Activated B cell treated with CpG ODN at 0.5 μM for 24 hours (primary cell): ENCODE results near the gene PRL. TPM values are rescaled to one million over a fixed set of nuclear protein-coding genes. Genes with fewer than 3 reads are reported as not detected.

ENCODE experiments used
- ATAC-seq: fragments of 200-7000 bp; cut with Tn5 transposase; one replicate; pipeline ENCODE4 v1.10.0; 2021; ENCODE audit warnings: low read depth, mild to moderate bottlenecking, moderate library complexity
- CTCF ChIA-PET: fragments of 350-600 bp; sonication (Branson Sonifier 250); formaldehyde crosslinking; loops from one replicate; lab custom pipeline; 2021; ENCODE audit warnings: antibody characterized with exemption; lab: Charles Lee
- POLR2A ChIA-PET: fragments of 350-600 bp; sonication (Branson Sonifier 250); formaldehyde crosslinking; loops from one replicate; lab custom pipeline; 2021; ENCODE audit warnings: antibody characterized with exemption; lab: Charles Lee
- DNase-seq: peaks from one replicate; pipeline ENCODE4 v3.0.0; 2022
- H3K27ac Mint-ChIP-seq: one replicate; pipeline ENCODE4 v1.8.0; 2020; ENCODE audit warnings: mixed read lengths
- H3K27me3 Mint-ChIP-seq: one replicate; pipeline ENCODE4 v1.8.0; 2021; ENCODE audit warnings: mixed read lengths
- H3K36me3 Mint-ChIP-seq: one replicate; pipeline ENCODE4 v1.8.0; 2021; ENCODE audit warnings: low read depth, mixed read lengths
- H3K4me1 Mint-ChIP-seq: one replicate; pipeline ENCODE4 v1.8.0; 2021; ENCODE audit warnings: mixed read lengths
- H3K4me3 Mint-ChIP-seq: one replicate; pipeline ENCODE4 v1.8.0; 2020; ENCODE audit warnings: mild to moderate bottlenecking, mixed read lengths
- H3K9me3 Mint-ChIP-seq: one replicate; pipeline ENCODE4 v1.8.0; 2020; ENCODE audit warnings: mixed read lengths
- CTCF ChIP-seq: fragments of 200-600 bp; IDR thresholded peaks from one replicate; pipeline ENCODE4 v1.8.0; 2022; ENCODE audit warnings: antibody characterized with exemption, mild to moderate bottlenecking
- intact Hi-C: fragments of 100-400 bp; cut with micrococcal nuclease; formaldehyde crosslinking; loops from one replicate; pipeline ENCODE4 v1.15.1; 2024
- total RNA-seq: library from RNA; stranded (reverse); gene quantifications from 2 replicates; pipeline ENCODE4 v1.2.3, GENCODE V29; 2022

PRL gene
- total RNA-seq, 1 donor from 2014 or later: not detected

- ATAC-seq (no peak), DNase-seq (no peak)
- H3K27ac Mint-ChIP-seq: no peak overlapping the region
- no peaks in the 10 kb centered on the region for H3K27me3 Mint-ChIP-seq
- H3K4me1 Mint-ChIP-seq: no peaks in the 10 kb centered on the region
- H3K9me3 Mint-ChIP-seq: no peaks in the 10 kb centered on the region
- POLR2A ChIA-PET: no interaction called here
- H3K36me3 Mint-ChIP-seq: no peaks in the 10 kb centered on the region
- intact Hi-C loops: loop anchor here (5.0 kb wide), 1 partner anchor 1232 kb away; no protein-coding TSS in a partner anchor
- no peak for TF ChIP-seq CTCF
- CTCF ChIA-PET: no interaction called here
- H3K4me3 Mint-ChIP-seq: no peak overlapping the region
Measured at GRCh38 chr6:22249711-22250350, 47.0 kb downstream of the PRL start.

GRCh38 chr6:22248513-22249308 is 48.1 kb downstream of the PRL start:
- Mint-ChIP-seq H3K27ac (no peak overlapping the region), H3K4me3 (no peak overlapping the region), H3K9me3 (peaks cover 5% of the 10 kb centered on the region), H3K27me3 (no peaks in the 10 kb centered on the region), H3K36me3 (no peaks in the 10 kb centered on the region), H3K4me1 (no peaks in the 10 kb centered on the region)
- ATAC-seq (no peak), DNase-seq (no peak)
- no peak for TF ChIP-seq CTCF
- CTCF ChIA-PET: no interaction called here
- intact Hi-C loops: loop anchor here (5.0 kb wide), 1 partner anchor 1234 kb away; no protein-coding TSS in a partner anchor
- POLR2A ChIA-PET: no interaction called here

GRCh38 chr6:22247916-22248482 is 48.8 kb downstream of the PRL start:
- ATAC-seq: no peak
- TF ChIP-seq CTCF: no peak

GRCh38 chr6:22240025-22240424 is 56.8 kb downstream of the PRL start:
- no peak overlapping the region for H3K27ac Mint-ChIP-seq
- intact Hi-C loops: no loop called here
- H3K4me1 Mint-ChIP-seq: no peaks in the 10 kb centered on the region
- CTCF ChIA-PET: no interaction called here
- H3K9me3 Mint-ChIP-seq: peaks cover 22% of the 10 kb centered on the region
- H3K36me3 Mint-ChIP-seq: no peaks in the 10 kb centered on the region
- TF ChIP-seq CTCF: no peak
- POLR2A ChIA-PET: no interaction called here
- H3K4me3 Mint-ChIP-seq: no peak overlapping the region
- no peaks in the 10 kb centered on the region for H3K27me3 Mint-ChIP-seq
- DNase-seq: no peak
- no peak for ATAC-seq

More at GRCh38 chr6:22247916-22248482, 48.8 kb downstream of the PRL start:
- DNase-seq: no peak
- Mint-ChIP-seq H3K4me3 (no peak overlapping the region), H3K36me3 (no peaks in the 10 kb centered on the region), H3K27me3 (no peaks in the 10 kb centered on the region), H3K27ac (no peak overlapping the region), H3K9me3 (peaks cover 12% of the 10 kb centered on the region), H3K4me1 (no peaks in the 10 kb centered on the region)
- intact Hi-C loops: loop anchor here (5.0 kb wide), 1 partner anchor 1234 kb away; no protein-coding TSS in a partner anchor
- POLR2A ChIA-PET: no interaction called here
- CTCF ChIA-PET: no interaction called here
